ACC112 (cell line): Measurements from ENCODE around the gene HDAC3.

Experiments
- H2AFZ ChIP-seq: fragments of 200-600 bp; sonication (generic); one replicate; pipeline ENCODE4 v1.6.0; 2017; ENCODE audit warnings: antibody characterized with exemption, low read length; ENCODE audit not compliant: unreplicated experiment
- H3K27ac ChIP-seq: fragments of 200-600 bp; sonication (generic); 2 replicates; pipeline ENCODE4 v1.5.1; 2014; ENCODE audit warnings: low read depth, mild to moderate bottlenecking, antibody characterized with exemption, low read length, moderate library complexity
- H3K27me3 ChIP-seq: fragments of 200-600 bp; sonication (generic); 2 replicates; pipeline ENCODE4 v1.6.1; 2014; ENCODE audit warnings: mild to moderate bottlenecking, antibody characterized with exemption, low read length, moderate library complexity, mixed read lengths; ENCODE audit not compliant: insufficient read depth
- H3K36me3 ChIP-seq: fragments of 200-600 bp; sonication (generic); 2 replicates; pipeline ENCODE4 v1.6.1; 2016; ENCODE audit warnings: mild to moderate bottlenecking, antibody characterized with exemption, low read length, moderate library complexity, mixed read lengths; ENCODE audit not compliant: insufficient read depth
- H3K4me1 ChIP-seq: fragments of 200-600 bp; sonication (generic); one replicate; pipeline ENCODE4 v1.6.1; 2016; ENCODE audit warnings: low read length, mixed read lengths; ENCODE audit not compliant: insufficient read depth, unreplicated experiment, control insufficient read depth
- H3K4me3 ChIP-seq: fragments of 200-600 bp; sonication (generic); 2 replicates; pipeline ENCODE4 v1.5.1; 2014; ENCODE audit warnings: mild to moderate bottlenecking, low read depth, low read length
- H3K79me2 ChIP-seq: fragments of 200-600 bp; sonication (generic); one replicate; pipeline ENCODE4 v1.6.0; 2016; ENCODE audit warnings: low read length; ENCODE audit not compliant: control insufficient read depth, unreplicated experiment, insufficient read depth

Gene HDAC3

DNA sequence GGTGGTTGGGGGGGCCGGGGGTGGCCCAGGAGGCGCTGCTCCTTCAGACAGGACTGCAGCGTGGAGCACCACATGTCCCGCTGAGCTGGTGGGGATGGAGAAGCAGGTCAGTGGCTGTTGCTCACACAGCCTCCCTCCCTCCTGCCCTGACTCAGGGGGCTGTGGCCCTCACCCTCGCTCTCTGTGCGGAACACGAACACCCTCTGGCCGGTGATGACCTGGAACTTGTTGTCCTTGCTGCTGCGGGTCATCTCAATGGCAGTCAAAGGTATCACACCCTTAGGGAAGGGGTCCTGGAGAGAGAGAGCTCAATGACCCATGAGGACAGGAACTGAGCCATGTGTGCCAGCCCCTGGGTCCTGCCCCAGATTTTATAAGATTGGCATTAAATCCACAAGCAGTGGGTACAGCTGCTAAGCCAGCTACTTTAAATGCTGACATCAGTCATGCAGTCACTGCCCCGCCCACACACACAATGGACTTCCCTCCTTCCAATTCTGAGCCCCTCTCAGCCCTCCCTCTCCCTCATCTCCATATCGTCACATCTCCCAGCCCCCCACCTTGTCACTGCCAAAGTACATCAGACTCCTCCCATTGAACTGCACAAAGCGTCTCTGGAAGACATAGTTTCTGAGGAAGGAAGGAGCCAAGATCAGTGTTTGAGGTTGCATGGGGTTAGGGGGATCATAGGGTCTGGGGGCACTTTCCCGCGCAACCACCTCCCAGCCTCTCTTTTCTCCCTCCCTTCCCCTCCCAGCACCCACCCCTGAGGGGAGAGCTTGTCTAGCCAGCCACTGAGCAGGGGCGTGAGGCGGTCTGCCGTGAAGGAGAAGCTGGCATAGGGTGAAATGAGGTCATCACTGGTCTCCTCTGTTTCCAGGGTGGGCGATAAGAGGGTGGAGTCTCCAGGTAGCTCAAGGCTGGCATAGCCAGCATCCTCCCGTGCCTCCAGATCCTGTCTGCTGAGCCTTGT, 36.5 kb upstream of the HDAC3 start:
- Histone ChIP-seq H2AFZ (no peak overlapping the region), H3K27ac (no peak overlapping the region), H3K36me3 (no peaks in the 10 kb centered on the region), H3K4me1 (no peaks in the 10 kb centered on the region), H3K4me3 (no peak overlapping the region), H3K27me3 (no peaks in the 10 kb centered on the region), H3K79me2 (no peaks in the 10 kb centered on the region)

DNA sequence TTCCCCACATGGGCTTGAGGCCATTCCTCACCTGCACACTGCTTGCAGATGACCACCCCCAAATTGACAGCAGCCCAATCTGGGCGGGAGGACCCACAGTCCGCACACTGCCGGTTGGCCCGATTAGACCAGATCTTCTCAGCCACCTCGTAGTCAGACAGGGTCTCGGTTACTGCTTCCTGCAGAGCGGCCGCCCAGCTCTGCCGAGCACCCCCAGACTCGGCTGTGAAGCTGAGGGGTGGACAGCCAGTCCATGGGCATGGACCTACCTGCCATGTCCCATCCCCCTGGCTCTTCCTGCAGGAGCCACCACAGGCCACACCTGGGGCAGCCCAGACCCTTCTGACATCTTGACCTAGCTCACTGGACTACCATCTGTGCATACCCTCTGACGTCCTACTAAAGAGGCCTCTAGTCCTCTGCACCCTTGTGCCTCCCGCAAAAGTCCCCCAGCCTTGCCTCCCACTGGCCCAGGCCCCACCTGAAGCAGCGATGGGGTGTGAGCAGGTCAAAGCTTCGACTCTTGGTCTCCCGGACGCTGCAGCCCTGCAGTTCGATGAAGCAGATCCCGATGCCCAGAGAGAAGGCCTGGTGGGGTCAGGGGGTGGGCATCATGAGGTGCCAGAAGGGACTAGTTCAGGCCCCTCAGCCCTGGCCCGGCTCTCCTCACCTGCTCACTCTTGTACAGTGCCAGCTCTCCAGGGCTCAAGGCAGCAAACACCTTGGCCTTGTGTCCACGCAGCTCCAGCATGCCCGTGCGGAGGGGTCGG, 35.6 kb upstream of the HDAC3 start:
- Histone ChIP-seq H3K79me2 (no peaks in the 10 kb centered on the region), H3K4me1 (no peaks in the 10 kb centered on the region), H2AFZ (no peak overlapping the region), H3K36me3 (no peaks in the 10 kb centered on the region), H3K27me3 (no peaks in the 10 kb centered on the region), H3K27ac (no peak overlapping the region), H3K4me3 (no peak overlapping the region)

DNA sequence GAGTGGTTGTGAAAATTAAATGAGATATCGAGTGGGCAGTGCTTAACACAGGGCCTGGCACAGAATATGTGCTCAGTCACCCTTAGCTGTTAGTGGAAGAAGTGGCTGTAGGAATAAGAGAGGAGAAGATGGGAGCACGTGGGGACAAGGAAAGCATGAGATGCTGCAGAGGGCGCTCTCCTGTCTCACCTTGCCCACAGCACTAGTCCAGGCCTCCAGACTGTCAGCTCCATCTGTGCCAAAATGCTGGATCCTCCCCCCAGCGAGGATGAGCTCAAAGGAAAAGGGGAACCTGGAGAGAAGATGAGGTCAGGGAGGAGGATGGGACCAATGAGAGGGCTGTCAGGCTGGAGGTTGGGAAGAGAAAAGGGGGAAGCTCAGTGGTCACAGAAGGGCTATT, 32.9 kb upstream of the HDAC3 start:
- no peak overlapping the region for H2AFZ ChIP-seq
- H3K36me3 ChIP-seq: no peaks in the 10 kb centered on the region
- H3K79me2 ChIP-seq: no peaks in the 10 kb centered on the region
- H3K27me3 ChIP-seq: no peaks in the 10 kb centered on the region
- no peak overlapping the region for H3K4me3 ChIP-seq
- no peak overlapping the region for H3K27ac ChIP-seq
- no peaks in the 10 kb centered on the region for H3K4me1 ChIP-seq

DNA sequence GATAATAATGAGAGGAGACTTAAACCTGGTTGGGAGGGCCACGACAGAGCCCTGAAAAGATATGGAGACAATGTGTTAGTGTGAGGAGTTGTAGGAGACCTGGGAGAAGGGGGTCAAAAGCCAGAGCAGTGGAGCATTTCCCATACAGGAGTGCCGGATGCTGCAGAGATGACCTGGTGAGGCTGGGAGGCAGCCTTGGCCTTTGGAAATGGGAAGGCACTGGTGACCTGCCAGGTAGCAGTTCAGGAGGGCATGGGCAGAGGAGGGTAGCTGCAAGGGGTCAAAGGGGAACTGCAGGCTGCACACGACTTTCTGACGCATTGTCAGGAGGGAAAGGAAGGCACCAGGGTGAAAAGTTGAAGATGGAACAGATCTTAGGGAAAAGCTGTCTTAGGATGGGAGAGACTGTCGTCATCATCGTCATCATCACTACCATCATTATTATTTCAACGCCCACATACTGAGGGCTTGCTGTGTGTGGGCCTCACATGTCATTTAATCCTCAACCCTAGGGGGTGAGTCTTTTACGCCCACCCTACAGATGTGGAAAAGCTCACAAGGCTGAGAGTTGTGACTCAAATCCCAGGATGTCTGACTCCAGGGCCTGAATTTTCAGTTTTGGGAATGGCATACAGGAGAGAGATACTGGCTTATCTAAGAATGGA, 32.1 kb upstream of the HDAC3 start:
- H3K36me3 ChIP-seq: no peaks in the 10 kb centered on the region
- no peak overlapping the region for H3K27ac ChIP-seq
- no peaks in the 10 kb centered on the region for H3K27me3 ChIP-seq
- H2AFZ ChIP-seq: no peak overlapping the region
- H3K4me1 ChIP-seq: no peaks in the 10 kb centered on the region
- no peak overlapping the region for H3K4me3 ChIP-seq
- no peaks in the 10 kb centered on the region for H3K79me2 ChIP-seq

DNA sequence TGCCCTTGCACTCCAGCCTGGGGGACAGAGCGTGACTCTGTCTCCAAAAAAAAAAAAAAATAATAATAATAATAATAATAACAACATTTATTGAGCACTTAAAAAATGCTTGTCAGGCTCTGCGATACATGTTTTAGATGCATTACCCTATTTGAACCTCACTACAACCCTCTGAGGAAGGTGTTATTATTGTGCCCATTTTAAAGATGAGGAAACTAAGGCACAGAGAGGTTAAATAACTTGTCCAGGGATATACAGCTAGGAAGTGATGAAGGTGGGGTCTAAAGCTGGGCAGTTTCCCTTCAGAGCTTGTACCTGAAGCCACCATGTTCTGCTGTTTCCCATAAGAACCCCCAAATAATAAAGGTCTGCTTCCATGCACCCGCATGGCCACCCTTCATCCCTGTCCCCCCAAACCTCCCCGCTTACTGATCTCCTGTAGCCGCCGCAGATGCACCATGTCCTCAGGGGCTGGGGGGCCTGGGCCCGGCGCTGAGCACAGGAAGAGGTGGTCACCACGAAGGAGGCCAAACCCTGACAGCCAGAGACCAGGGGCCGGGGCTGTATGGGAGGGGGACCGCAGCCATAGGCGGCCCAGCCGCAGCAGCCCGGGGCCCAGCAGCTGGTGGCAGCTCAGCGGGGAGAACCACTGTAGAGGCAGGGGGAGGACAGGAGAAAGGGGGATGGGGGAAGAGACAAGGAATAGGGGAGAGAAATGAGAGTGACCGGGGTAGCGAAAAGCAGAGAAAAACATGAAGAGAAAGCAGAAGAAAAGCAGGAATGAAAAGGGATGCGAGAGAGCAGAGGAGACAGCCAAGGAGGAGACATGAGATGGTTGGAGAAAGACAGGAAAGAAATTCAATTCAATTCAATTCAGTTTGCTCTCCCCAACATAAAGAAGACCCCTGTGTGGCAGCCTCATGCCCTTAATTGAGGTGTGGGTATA, 29.6 kb upstream of the HDAC3 start:
- H3K27ac ChIP-seq: no peak overlapping the region
- H3K36me3 ChIP-seq: no peaks in the 10 kb centered on the region
- H3K4me1 ChIP-seq: no peaks in the 10 kb centered on the region
- H2AFZ ChIP-seq: no peak overlapping the region
- no peaks in the 10 kb centered on the region for H3K79me2 ChIP-seq
- H3K4me3 ChIP-seq: no peak overlapping the region
- H3K27me3 ChIP-seq: no peaks in the 10 kb centered on the region

DNA sequence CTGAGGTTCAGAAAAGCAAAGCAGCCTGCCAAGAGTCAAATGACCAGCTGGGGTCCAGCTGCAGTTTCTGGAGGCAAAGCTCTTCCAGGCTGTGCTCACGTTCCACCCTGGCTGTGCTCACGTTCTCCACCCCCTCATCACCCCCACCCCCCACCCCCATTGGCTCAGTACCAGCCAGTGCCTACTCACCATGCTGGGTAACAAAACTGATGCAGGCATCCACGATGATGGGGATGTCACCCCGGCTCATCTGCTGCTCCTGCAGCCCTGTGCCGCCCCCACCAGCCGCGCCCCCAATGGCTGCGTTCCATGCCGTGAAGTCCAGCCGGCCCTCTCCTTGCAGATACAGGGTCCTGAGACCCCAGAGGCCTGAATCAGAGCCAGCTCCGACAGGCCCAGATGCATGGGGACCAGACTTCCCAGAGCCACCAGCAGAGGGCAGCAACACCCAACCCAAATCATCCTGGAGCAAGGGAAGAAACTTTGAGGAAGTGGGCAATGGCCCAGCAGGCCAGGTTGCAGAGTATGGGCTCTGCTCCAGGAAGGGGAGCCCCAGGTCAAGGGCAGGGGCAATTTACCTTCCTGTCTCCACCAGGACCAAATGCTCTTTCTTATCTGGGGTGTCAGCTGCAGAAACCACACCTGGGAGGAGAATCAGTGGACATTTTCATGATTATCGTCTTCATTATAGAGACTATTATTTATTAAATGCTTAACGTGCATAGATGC, 28.2 kb upstream of the HDAC3 start:
- no peaks in the 10 kb centered on the region for H3K36me3 ChIP-seq
- no peaks in the 10 kb centered on the region for H3K27me3 ChIP-seq
- H3K79me2 ChIP-seq: no peaks in the 10 kb centered on the region

DNA sequence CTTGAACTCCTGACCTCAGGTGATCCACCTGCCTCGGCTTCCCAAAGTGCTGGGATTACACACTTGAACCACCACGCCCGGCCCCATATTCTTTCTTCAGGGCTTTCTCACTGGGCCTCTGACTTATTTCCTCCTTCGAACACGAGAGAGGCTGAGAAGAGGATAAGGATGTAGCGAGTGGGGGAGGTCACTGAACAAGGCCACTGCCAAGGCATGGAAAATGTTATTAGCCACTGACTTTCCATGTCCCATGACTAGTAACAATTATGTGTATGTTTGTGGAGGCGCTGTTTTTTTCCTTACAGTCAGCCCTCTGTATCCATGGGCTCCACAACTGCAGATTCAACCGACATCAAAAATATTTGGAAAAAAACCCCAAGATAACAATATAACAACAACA, 26.9 kb upstream of the HDAC3 start:
- Histone ChIP-seq H3K27ac (no peak overlapping the region), H3K79me2 (no peaks in the 10 kb centered on the region), H2AFZ (no peak overlapping the region), H3K27me3 (no peaks in the 10 kb centered on the region), H3K4me3 (no peak overlapping the region), H3K36me3 (peaks cover 5% of the 10 kb centered on the region; the same call in 1 of the 2 replicates), H3K4me1 (peaks cover 3% of the 10 kb centered on the region)

More for the DNA sequence above, 28.2 kb upstream of the HDAC3 start:
- Histone ChIP-seq H3K4me1 (no peaks in the 10 kb centered on the region), H3K4me3 (no peak overlapping the region), H3K27ac (no peak overlapping the region), H2AFZ (no peak overlapping the region)

DNA sequence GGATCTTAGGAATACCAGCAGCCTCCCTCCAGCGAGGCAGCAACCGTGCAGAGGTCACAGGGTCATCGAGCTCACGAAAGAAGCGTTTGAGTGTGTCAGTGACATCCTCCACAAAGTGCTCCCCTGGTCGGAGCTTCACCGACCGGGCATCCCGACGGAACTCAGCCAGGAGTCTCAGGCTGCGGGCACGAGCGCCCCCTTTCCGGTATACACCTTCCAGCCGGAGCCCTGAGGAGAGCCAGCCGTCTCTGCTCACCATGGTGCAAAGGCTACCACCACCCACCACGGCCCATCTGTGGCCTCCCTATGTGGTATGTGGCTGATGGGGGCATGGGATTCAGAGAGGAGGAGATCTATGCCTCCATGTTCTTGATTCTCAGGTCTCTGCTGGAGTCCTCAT, 25.4 kb upstream of the HDAC3 start:
- Histone ChIP-seq H3K36me3 (peaks cover 13% of the 10 kb centered on the region), H3K27me3 (no peaks in the 10 kb centered on the region), H3K4me3 (no peak overlapping the region), H3K79me2 (no peaks in the 10 kb centered on the region), H3K27ac (no peak overlapping the region), H2AFZ (no peak overlapping the region), H3K4me1 (peaks cover 17% of the 10 kb centered on the region)

DNA sequence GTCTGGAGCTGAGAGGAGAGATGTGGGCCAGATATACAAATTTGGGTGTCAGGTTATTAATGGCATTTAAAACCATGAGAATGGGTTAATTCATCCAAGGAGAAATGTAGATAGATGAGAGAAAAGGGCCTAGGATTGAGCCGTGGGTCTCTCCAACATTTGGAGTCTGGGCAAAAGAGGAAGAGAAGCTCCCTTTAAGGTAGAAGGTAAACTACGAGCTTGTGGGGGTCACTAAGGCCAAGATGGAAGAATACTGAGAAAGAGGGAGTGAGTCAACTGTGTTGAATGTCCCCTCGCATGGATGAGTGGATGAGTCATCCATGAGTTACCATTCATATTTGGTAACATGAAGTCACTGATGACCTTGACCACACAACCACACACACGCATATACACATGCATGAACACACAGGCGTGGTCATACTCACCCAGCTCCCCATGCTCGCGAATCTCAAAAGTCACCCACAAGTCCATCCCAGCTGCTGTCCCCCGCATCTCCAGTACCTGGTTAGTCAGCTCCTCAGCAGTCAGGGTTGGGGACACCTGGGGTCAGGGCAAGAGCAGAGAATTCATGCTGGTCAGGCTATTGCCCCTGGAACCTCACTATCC, 21.4 kb upstream of the HDAC3 start:
- no peaks in the 10 kb centered on the region for H3K79me2 ChIP-seq
- no peak overlapping the region for H2AFZ ChIP-seq
- peaks cover 21% of the 10 kb centered on the region for H3K36me3 ChIP-seq
- H3K4me1 ChIP-seq: peaks cover 24% of the 10 kb centered on the region
- peak overlapping the region; percentile 20; the same call in 1 of the 2 replicates for H3K4me3 ChIP-seq
- H3K27ac ChIP-seq: peak overlapping the region; percentile 82
- no peaks in the 10 kb centered on the region for H3K27me3 ChIP-seq
